Measurements from ENCODE around the gene OR6C2.
"Not testable (repeated sequence)": the region's sequence is repeated elsewhere in the genome, so short reads cannot be mapped to it uniquely, and the experiment has no call there.

OR6C2 gene

DNA sequence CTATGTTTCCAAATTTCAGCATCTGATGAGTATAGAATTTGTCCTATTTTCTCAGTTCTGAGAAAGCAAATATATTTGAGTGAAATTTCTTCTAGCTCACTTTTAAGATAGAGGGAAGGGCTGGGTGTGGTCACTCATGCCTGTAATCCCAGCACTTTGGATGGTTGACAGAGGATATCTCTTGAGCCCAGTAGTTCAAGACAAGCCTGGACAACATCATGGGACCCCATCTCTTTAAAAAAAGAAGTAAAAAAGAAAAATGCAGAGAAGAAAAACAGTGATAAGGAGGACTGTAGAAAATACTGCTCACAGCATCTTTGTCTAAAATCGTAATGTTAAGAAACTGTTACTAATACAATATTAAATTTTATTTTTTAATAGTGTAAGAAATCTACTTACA, 28.4 kb downstream of the OR6C2 start:
- no peak for DNase-seq (ENCODE audit: low read depth in 2 of 2)

- not testable (repeated sequence) for DNase-seq (ENCODE audit: low read depth in 2 of 2)
These were observed 35.3 kb downstream of the OR6C2 start for GRCh38 chr12:55479136-55479535.

- not testable (repeated sequence) for DNase-seq (ENCODE audit: low read depth in 2 of 2)
These were observed 40.4 kb downstream of the OR6C2 start for GRCh38 chr12:55484284-55484683.

DNA sequence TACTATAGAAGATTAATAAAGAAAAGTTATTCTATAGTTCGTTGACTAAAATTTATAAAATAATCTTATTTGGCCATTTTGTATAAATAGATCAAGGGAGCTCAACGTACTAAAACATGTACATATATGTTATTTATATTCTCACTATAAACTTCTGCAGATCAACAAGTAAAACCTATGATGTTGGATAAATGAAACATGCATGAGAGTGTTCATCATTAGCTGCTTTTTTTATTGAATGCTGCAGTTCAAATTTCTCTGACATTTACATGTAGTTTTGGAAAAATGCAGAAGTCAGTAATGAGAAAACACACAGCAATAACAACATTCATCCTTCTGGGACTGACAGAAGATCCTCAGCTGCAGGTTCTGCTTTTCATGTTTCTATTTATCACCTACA, 48.2 kb downstream of the OR6C2 start, which contains the start of gene OR6C68:
TSS of gene OR6C68 (plus strand) at position 301 of the 400 bp plus-strand sequence. CDS start at position 301, 0 bp downstream.
- DNase-seq (ENCODE audit: low read depth in 2 of 2), result no peak

DNA sequence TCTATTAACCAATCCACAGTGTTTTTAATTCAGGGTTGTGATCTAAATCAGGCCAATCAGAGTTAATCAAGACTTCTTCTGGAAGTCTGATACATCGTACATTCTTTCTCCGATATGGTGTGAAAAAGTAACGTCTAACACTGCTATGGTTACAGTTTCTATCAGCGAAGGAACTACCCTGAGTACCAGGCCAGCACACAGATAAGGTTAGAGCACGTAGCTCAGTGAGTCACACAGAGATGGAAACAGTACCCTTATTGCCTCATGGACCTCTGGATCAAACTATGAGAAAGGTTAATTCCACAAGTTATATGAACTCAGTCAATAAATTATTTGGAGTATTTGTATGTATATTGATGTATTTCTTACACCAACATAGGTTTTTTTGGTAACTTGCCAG, 51.6 kb downstream of the OR6C2 start:
- DNase-seq (ENCODE audit: low read depth in 2 of 2), result no peak

DNA sequence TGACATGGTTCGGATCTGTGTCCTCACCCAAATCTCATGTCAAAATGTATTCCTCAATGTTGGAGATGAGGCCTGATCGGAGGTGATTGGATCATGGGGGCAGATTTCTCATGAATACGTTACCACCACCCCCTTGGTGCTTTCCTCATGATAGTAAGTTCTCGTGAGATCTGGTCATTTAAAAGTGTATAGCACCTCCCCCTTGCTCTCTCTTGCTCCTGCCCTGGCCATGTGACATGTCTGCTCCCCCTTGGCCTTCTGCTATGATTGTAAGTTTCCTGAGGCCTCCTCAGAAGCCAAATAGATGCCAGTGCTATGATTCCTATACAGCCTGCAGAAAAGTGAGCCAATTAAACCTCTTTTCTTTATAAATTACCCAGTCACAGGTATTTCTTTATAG, 55.4 kb downstream of the OR6C2 start:
- DNase-seq (ENCODE audit: low read depth in 2 of 2), result no peak

GRCh38 chr12:55499810-55500252, 56.0 kb downstream of the OR6C2 start:
- DNase-seq (ENCODE audit: low read depth in 2 of 2), result no peak

DNA sequence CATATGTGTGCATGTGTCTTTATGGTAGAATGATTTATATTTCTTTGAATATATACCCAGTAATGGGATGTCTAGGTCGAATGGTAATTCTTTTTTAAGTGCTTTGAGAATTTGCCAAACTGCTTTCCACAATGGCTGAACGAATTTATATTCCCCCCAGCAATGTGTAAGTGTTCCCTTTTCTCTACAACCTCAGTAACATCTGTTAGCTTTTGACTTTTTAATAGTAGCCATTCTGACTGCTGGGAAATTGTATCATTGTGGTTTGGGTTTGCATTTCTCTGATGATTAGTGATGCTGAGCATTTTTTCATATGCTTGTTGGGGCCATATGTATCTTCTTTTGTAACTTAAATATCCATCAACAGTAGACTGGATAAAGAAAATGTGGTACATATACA, 57.7 kb downstream of the OR6C2 start:
- DNase-seq (ENCODE audit: low read depth in 2 of 2), result no peak
